Measurements from ENCODE around the gene NAGPA.

Gene NAGPA

GRCh38 chr16:5003211-5003610, 30.5 kb downstream of the NAGPA start:
- DNase-seq (ENCODE audit: low read depth, low spot score) = no peak

- no peak for DNase-seq (ENCODE audit: low read depth, low spot score)
These were observed 31.0 kb downstream of the NAGPA start for GRCh38 chr16:5002699-5003143.

- no peak for DNase-seq (ENCODE audit: low read depth, low spot score)
These were observed 31.7 kb downstream of the NAGPA start for GRCh38 chr16:5001986-5002385.

GRCh38 chr16:5001571-5001970, 32.2 kb downstream of the NAGPA start:
- DNase-seq (ENCODE audit: low read depth, low spot score) = no peak

- DNase-seq (ENCODE audit: low read depth, low spot score) = no peak
These were observed 33.1 kb downstream of the NAGPA start for GRCh38 chr16:5000573-5001001.

- no peak for DNase-seq (ENCODE audit: low read depth, low spot score)
These were observed 38.9 kb downstream of the NAGPA start for GRCh38 chr16:4994719-4995434.

- no peak for DNase-seq (ENCODE audit: low read depth, low spot score)
These were observed 42.0 kb downstream of the NAGPA start for GRCh38 chr16:4991754-4992153.

GRCh38 chr16:4990415-4990814, 43.3 kb downstream of the NAGPA start:
- no peak for DNase-seq (ENCODE audit: low read depth, low spot score)

- DNase-seq (ENCODE audit: low read depth, low spot score) = no peak
These were observed 44.2 kb downstream of the NAGPA start for GRCh38 chr16:4989391-4990006.

GRCh38 chr16:4988647-4989046, 45.1 kb downstream of the NAGPA start:
- DNase-seq (ENCODE audit: low read depth, low spot score) = no peak

- no peak for DNase-seq (ENCODE audit: low read depth, low spot score)
These were observed 46.0 kb downstream of the NAGPA start for GRCh38 chr16:4987580-4988374.

GRCh38 chr16:4987250-4987579, 46.5 kb downstream of the NAGPA start:
- DNase-seq (ENCODE audit: low read depth, low spot score) = no peak

GRCh38 chr16:4984174-4984990, 49.4 kb downstream of the NAGPA start:
- no peak for DNase-seq (ENCODE audit: low read depth, low spot score)

- no peak for DNase-seq (ENCODE audit: low read depth, low spot score)
These were observed 51.5 kb downstream of the NAGPA start for GRCh38 chr16:4982056-4982867.

- DNase-seq (ENCODE audit: low read depth, low spot score) = no peak
These were observed 52.3 kb downstream of the NAGPA start for GRCh38 chr16:4981473-4981872.

- DNase-seq (ENCODE audit: low read depth, low spot score) = no peak
These were observed 53.0 kb downstream of the NAGPA start for GRCh38 chr16:4980691-4981090.

GRCh38 chr16:4979736-4980660, 53.7 kb downstream of the NAGPA start:
- no peak for DNase-seq (ENCODE audit: low read depth, low spot score)

GRCh38 chr16:4979164-4979563, 54.6 kb downstream of the NAGPA start:
- no peak for DNase-seq (ENCODE audit: low read depth, low spot score)

- DNase-seq (ENCODE audit: low read depth, low spot score) = no peak
These were observed 57.1 kb downstream of the NAGPA start for GRCh38 chr16:4976611-4977145.

- no peak for DNase-seq (ENCODE audit: low read depth, low spot score)
These were observed 57.7 kb downstream of the NAGPA start for GRCh38 chr16:4976079-4976478.

All from activated CD4-positive, CD25-positive, alpha-beta regulatory T cell treated with anti-CD3 and anti-CD28 coated beads, Interleukin-2, amount 50 U/mL, for 16 hours (primary cell).